Measurements from ENCODE around the gene SPARCL1.

DNA sequence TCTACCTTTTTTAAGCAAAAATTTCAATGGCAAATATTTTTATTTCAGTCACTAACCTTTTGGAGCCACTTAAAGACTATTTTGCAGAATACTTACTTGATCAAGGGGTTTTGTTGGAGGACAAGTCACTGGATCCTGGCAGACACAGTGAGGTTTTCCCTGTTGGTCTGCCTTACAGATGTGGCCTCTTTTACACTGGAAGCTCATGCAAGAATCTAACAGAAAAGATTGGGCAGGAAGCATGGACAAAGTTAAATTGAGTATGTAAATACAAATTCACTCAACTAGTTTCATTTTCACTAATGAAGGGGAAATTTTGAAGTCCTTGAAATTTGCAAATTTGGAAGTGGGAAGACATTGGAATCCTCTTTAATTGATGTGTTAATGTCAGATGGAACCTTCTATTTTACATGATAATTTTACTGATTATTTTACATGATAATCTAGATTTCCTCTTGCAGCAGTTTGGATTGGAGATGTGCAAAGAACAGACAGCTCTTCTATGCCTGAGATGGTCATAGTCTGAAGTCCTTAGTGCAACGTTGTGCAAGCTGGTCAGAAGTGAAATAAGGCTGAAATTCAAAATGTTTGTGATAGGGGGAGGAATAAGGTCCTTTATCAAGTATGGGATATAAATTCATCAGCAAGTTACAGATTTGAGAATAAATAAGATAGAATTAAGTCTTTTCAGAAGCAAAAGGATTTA is 38.4 kb downstream of the SPARCL1 start:
- no peak for TF ChIP-seq POLR2A (IDR thresholded peaks at IDR 0.05)
- TF ChIP-seq CTCF (IDR thresholded peaks at IDR 0.05) = no peak
